Measurements from ENCODE around the gene SLC16A2. TPM values are rescaled to one million over a fixed set of nuclear protein-coding genes. Genes with fewer than 3 reads are reported as not detected.

The SLC16A2 gene
- total RNA-seq, 5 donors from 2014 or later (not counting 1 experiment from before 2014, with no cell fraction given): 0.23 to 0.41 (median 0.35) TPM

DNA sequence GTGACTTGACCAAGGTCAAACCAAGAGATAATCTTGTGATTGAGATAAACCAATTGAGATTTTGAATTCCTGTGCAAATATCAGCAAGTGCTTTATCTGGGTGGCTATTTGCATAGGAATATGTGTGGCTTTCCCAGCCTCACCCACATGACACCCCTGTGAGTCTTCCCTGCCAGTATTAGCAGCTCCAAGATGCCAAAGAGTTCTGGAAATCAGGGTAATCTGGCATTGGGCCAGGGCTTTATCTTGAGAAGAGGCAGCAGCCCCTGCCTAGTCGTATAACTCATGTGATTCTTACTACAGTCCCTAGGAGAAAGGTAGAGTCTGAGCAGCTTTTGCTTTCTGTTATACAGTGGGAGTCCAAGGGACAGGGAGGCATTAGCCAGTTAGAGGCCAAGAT lies 105.5 kb downstream of the SLC16A2 start:
- no peaks in the 10 kb centered on the region for H3K36me3 Mint-ChIP-seq
- H3K36me3 ChIP-seq (ENCODE audit: control insufficient read depth in 2 of 2, extremely low read depth in 1 of 2, insufficient read depth in 1 of 2, low read length in 1 of 2): no peaks in the 10 kb centered on the region
- no peaks in the 10 kb centered on the region for H3K9me3 ChIP-seq
- WGBS (ENCODE audit: insufficient coverage): no CpG with 5 or more reads among the region's 1 CpG
- H3K4me1 Mint-ChIP-seq: no peaks in the 10 kb centered on the region
- H3K27ac ChIP-seq (ENCODE audit: low read length): no peak overlapping the region
- CTCF ChIA-PET: no interaction called here
- POLR2A ChIA-PET: no interaction called here
- DNase-seq (no peak), ATAC-seq (replicated peaks in 1 of 4) (no peak)
- no peaks in the 10 kb centered on the region for H3K4me1 ChIP-seq (ENCODE audit: control insufficient read depth in 1 of 2, extremely low read depth in 1 of 2, insufficient read depth in 2 of 2, low read length in 2 of 2)
- no peaks in the 10 kb centered on the region for H3K9me3 Mint-ChIP-seq
- no peaks in the 10 kb centered on the region for H3K27me3 ChIP-seq (replicated peaks in 1 of 2; ENCODE audit: control insufficient read depth in 2 of 2, extremely low read depth in 1 of 2, insufficient read depth in 2 of 2, low read length in 1 of 2)
- peaks cover 0 to 4% of the 10 kb centered on the region in 2 donors for H3K27me3 Mint-ChIP-seq
- no peak overlapping the region for H3K27ac Mint-ChIP-seq
- no peak overlapping the region for H3K4me3 Mint-ChIP-seq
- H3K4me3 ChIP-seq (ENCODE audit: control insufficient read depth in 1 of 2, extremely low read depth in 1 of 2, low read length in 1 of 2): no peak overlapping the region

DNA sequence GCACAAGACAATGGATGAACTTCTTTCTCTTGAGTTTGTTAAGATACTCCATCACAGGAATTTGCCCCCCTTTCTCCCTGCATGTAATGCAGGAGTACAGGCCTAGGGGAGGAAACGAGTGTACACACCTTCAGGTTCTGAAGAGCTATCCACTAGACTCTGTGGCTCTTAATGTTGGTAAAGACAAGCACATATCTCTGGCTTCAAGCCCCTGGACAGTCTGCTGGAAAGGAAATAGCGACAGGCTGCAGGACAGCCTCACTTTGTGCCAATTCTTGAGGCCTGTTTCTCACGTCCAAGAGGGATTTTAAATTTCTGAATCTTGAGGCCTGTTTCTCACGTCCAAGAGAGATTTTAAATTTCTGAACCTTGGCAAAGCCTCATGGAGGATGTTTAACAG lies 106.1 kb downstream of the SLC16A2 start:
- WGBS (ENCODE audit: insufficient coverage): no CpG with 5 or more reads among the region's 4 CpGs
- H3K4me3 ChIP-seq (ENCODE audit: control insufficient read depth in 1 of 2, extremely low read depth in 1 of 2, low read length in 1 of 2): no peak overlapping the region
- no peak overlapping the region for H3K27ac Mint-ChIP-seq
- H3K36me3 Mint-ChIP-seq: no peaks in the 10 kb centered on the region
- no peaks in the 10 kb centered on the region for H3K4me1 ChIP-seq (ENCODE audit: control insufficient read depth in 1 of 2, extremely low read depth in 1 of 2, insufficient read depth in 2 of 2, low read length in 2 of 2)
- H3K4me1 Mint-ChIP-seq: no peaks in the 10 kb centered on the region
- no peak overlapping the region for H3K4me3 Mint-ChIP-seq
- H3K27me3 Mint-ChIP-seq: peaks cover 0 to 4% of the 10 kb centered on the region in 2 donors
- no peaks in the 10 kb centered on the region for H3K9me3 Mint-ChIP-seq
- H3K27ac ChIP-seq (ENCODE audit: low read length): no peak overlapping the region
- CTCF ChIA-PET: no interaction called here
- H3K9me3 ChIP-seq: no peaks in the 10 kb centered on the region
- no peaks in the 10 kb centered on the region for H3K27me3 ChIP-seq (replicated peaks in 1 of 2; ENCODE audit: control insufficient read depth in 2 of 2, extremely low read depth in 1 of 2, insufficient read depth in 2 of 2, low read length in 1 of 2)
- no peaks in the 10 kb centered on the region for H3K36me3 ChIP-seq (ENCODE audit: control insufficient read depth in 2 of 2, extremely low read depth in 1 of 2, insufficient read depth in 1 of 2, low read length in 1 of 2)
- ATAC-seq (replicated peaks in 1 of 4) (no peak), DNase-seq (no peak)
- POLR2A ChIA-PET: no interaction called here

DNA sequence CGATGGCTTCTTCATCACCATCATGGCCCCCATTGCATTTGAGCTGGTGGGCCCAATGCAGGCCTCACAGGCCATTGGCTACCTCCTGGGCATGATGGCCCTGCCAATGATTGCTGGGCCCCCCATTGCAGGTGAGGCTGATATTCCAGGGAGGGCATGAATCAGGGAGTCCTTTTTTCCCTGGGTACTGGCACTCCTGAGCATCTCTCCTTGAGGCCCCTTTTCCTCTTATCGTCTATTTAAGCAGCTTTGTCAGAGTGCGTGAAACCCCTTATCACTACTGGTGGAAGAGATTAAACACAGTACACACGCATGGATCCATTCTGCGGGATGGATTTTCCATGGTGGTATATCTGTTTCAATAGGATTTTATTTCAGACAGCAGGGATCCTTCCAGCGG lies 108.0 kb downstream of the SLC16A2 start:
- no peak overlapping the region for H3K4me3 ChIP-seq (ENCODE audit: control insufficient read depth in 1 of 2, extremely low read depth in 1 of 2, low read length in 1 of 2)
- no peaks in the 10 kb centered on the region for H3K4me1 ChIP-seq (ENCODE audit: control insufficient read depth in 1 of 2, extremely low read depth in 1 of 2, insufficient read depth in 2 of 2, low read length in 2 of 2)
- ATAC-seq (replicated peaks in 1 of 4) (no peak), DNase-seq (no peak)
- no peak overlapping the region for H3K27ac Mint-ChIP-seq
- H3K4me1 Mint-ChIP-seq: peaks cover 0 to 2% (median 0%) of the 10 kb centered on the region in 3 donors
- no peak overlapping the region for H3K4me3 Mint-ChIP-seq
- 100% methylated on average over 1 of the region's 6 CpGs for WGBS (ENCODE audit: insufficient coverage)
- no peak overlapping the region for H3K27ac ChIP-seq (ENCODE audit: low read length)
- POLR2A ChIA-PET: no interaction called here
- no peaks in the 10 kb centered on the region for H3K36me3 Mint-ChIP-seq
- H3K27me3 ChIP-seq (replicated peaks in 1 of 2; ENCODE audit: control insufficient read depth in 2 of 2, extremely low read depth in 1 of 2, insufficient read depth in 2 of 2, low read length in 1 of 2): no peaks in the 10 kb centered on the region
- CTCF ChIA-PET: no interaction called here
- H3K36me3 ChIP-seq (ENCODE audit: control insufficient read depth in 2 of 2, extremely low read depth in 1 of 2, insufficient read depth in 1 of 2, low read length in 1 of 2): no peaks in the 10 kb centered on the region
- H3K9me3 Mint-ChIP-seq: no peaks in the 10 kb centered on the region
- H3K9me3 ChIP-seq: no peaks in the 10 kb centered on the region
- peaks cover 0 to 4% of the 10 kb centered on the region in 2 donors for H3K27me3 Mint-ChIP-seq

DNA sequence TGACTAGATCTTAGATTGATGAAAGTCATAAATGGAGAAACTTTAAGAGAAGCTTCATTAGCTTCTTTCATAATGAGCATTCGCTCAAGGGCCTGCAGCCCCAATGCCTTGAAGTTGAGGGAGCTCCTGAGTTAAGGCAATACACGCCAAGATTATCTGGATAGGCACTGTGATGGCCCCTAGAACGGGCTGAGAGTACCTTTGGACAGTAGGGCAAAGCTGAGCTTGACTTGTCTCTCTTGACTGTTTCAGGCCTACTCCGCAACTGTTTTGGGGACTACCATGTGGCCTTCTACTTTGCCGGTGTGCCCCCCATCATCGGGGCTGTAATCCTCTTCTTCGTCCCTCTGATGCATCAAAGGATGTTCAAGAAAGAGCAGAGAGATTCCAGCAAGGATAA lies 109.8 kb downstream of the SLC16A2 start:
- H3K4me1 Mint-ChIP-seq: peaks cover 6 to 16% (median 7%) of the 10 kb centered on the region in 3 donors
- CTCF ChIA-PET: no interaction called here

GRCh38 chrX:74534569-74535038 lies 113.3 kb downstream of the SLC16A2 start:
- no peaks in the 10 kb centered on the region for H3K9me3 Mint-ChIP-seq
- H3K9me3 ChIP-seq: no peaks in the 10 kb centered on the region
- ChIA-PET POLR2A (interaction anchor here (0.5 to 0.6 kb wide), 2 partner anchors 106 to 243 kb away, joined by 3 to 4 read pairs; no protein-coding TSS in a partner anchor), CTCF (interaction anchor here (0.5 to 1.5 kb wide), 5 partner anchors 10 to 1718 kb away, joined by 3 to 6 read pairs (median 4); no protein-coding TSS in a partner anchor)
- peaks cover 0 to 14% of the 10 kb centered on the region in 2 donors for H3K27me3 Mint-ChIP-seq
- peaks cover 12 to 23% (median 13%) of the 10 kb centered on the region in 3 donors for H3K4me1 Mint-ChIP-seq
- no CpG with 5 or more reads among the region's 2 CpGs for WGBS (ENCODE audit: insufficient coverage)
- DNase-seq (peak in 1 of 35 experiments; percentile 8), ATAC-seq (replicated peaks in 1 of 4) (no peak)
- H3K4me1 ChIP-seq (ENCODE audit: control insufficient read depth in 1 of 2, extremely low read depth in 1 of 2, insufficient read depth in 2 of 2, low read length in 2 of 2): peaks cover 0 to 20% of the 10 kb centered on the region in 2 experiments
- no peak overlapping the region for H3K4me3 ChIP-seq (ENCODE audit: control insufficient read depth in 1 of 2, extremely low read depth in 1 of 2, low read length in 1 of 2)
- no peaks in the 10 kb centered on the region for H3K36me3 Mint-ChIP-seq
- H3K4me3 Mint-ChIP-seq: no peak overlapping the region
- H3K27ac Mint-ChIP-seq: peak overlapping the region; percentile 17 to 76
- H3K27ac ChIP-seq (ENCODE audit: low read length): peak overlapping the region; percentile 53
- no peaks in the 10 kb centered on the region for H3K27me3 ChIP-seq (replicated peaks in 1 of 2; ENCODE audit: control insufficient read depth in 2 of 2, extremely low read depth in 1 of 2, insufficient read depth in 2 of 2, low read length in 1 of 2)
- no peaks in the 10 kb centered on the region for H3K36me3 ChIP-seq (ENCODE audit: control insufficient read depth in 2 of 2, extremely low read depth in 1 of 2, insufficient read depth in 1 of 2, low read length in 1 of 2)

More for the DNA sequence above, 109.8 kb downstream of the SLC16A2 start:
- H3K4me3 ChIP-seq (ENCODE audit: control insufficient read depth in 1 of 2, extremely low read depth in 1 of 2, low read length in 1 of 2): no peak overlapping the region
- Mint-ChIP-seq H3K36me3 (no peaks in the 10 kb centered on the region), H3K27me3 (peaks cover 0 to 7% of the 10 kb centered on the region in 2 donors), H3K4me3 (no peak overlapping the region), H3K9me3 (no peaks in the 10 kb centered on the region), H3K27ac (no peak overlapping the region)
- H3K9me3 ChIP-seq: no peaks in the 10 kb centered on the region
- WGBS (ENCODE audit: insufficient coverage): 85% methylated on average over 3 of the region's 7 CpGs
- no peaks in the 10 kb centered on the region for H3K27me3 ChIP-seq (replicated peaks in 1 of 2; ENCODE audit: control insufficient read depth in 2 of 2, extremely low read depth in 1 of 2, insufficient read depth in 2 of 2, low read length in 1 of 2)
- peaks cover 0 to 12% of the 10 kb centered on the region in 2 experiments for H3K4me1 ChIP-seq (ENCODE audit: control insufficient read depth in 1 of 2, extremely low read depth in 1 of 2, insufficient read depth in 2 of 2, low read length in 2 of 2)
- DNase-seq: no peak
- no peak overlapping the region for H3K27ac ChIP-seq (ENCODE audit: low read length)
- H3K36me3 ChIP-seq (ENCODE audit: control insufficient read depth in 2 of 2, extremely low read depth in 1 of 2, insufficient read depth in 1 of 2, low read length in 1 of 2): no peaks in the 10 kb centered on the region
- POLR2A ChIA-PET: no interaction called here
- ATAC-seq (replicated peaks in 1 of 4): no peak

GRCh38 chrX:74535086-74535407 lies 113.8 kb downstream of the SLC16A2 start:
- Histone ChIP-seq H3K27ac (ENCODE audit: low read length) (peak overlapping the region; percentile 53), H3K36me3 (ENCODE audit: control insufficient read depth in 2 of 2, extremely low read depth in 1 of 2, insufficient read depth in 1 of 2, low read length in 1 of 2) (no peaks in the 10 kb centered on the region), H3K9me3 (no peaks in the 10 kb centered on the region), H3K27me3 (replicated peaks in 1 of 2; ENCODE audit: control insufficient read depth in 2 of 2, extremely low read depth in 1 of 2, insufficient read depth in 2 of 2, low read length in 1 of 2) (no peaks in the 10 kb centered on the region), H3K4me1 (ENCODE audit: control insufficient read depth in 1 of 2, extremely low read depth in 1 of 2, insufficient read depth in 2 of 2, low read length in 2 of 2) (peaks cover 0 to 20% of the 10 kb centered on the region in 2 experiments), H3K4me3 (ENCODE audit: control insufficient read depth in 1 of 2, extremely low read depth in 1 of 2, low read length in 1 of 2) (peak overlapping the region; percentile 67 to 77)
- peak overlapping the region; percentile 76 to 86 for H3K27ac Mint-ChIP-seq
- WGBS (ENCODE audit: insufficient coverage): no CpG with 5 or more reads among the region's 5 CpGs
- H3K36me3 Mint-ChIP-seq: no peaks in the 10 kb centered on the region
- DNase-seq (no peak), ATAC-seq (replicated peaks in 1 of 4) (no peak)
- H3K4me1 Mint-ChIP-seq: peaks cover 12 to 23% (median 13%) of the 10 kb centered on the region in 3 donors
- H3K27me3 Mint-ChIP-seq: peaks cover 0 to 14% of the 10 kb centered on the region in 2 donors
- CTCF ChIA-PET: interaction anchor here (0.5 to 1.5 kb wide), 5 partner anchors 9 to 126 kb away, joined by 3 to 6 read pairs (median 4); no protein-coding TSS in a partner anchor
- no peaks in the 10 kb centered on the region for H3K9me3 Mint-ChIP-seq
- POLR2A ChIA-PET: interaction anchor here in 1 of 2 donors (0.6 kb wide), 1 partner anchor 243 kb away, joined by 3 read pairs; no protein-coding TSS in a partner anchor
- peak overlapping the region; percentile 79 to 85 (median 82) for H3K4me3 Mint-ChIP-seq

Measured in T-cell (primary cell).